SK-N-SH (cell line): ENCODE results near the gene HSD11B2. TPM values are rescaled to one million over a fixed set of nuclear protein-coding genes. Genes with fewer than 3 reads are reported as not detected.
A peak's percentile ranks its signal among the peaks of the same experiment; 100 is the strongest.

Experiments
- CTCF ChIA-PET: fragments of 300-600, 350-600 bp; formaldehyde crosslinking; extraction: SDS; loops from one replicate; lab custom pipeline; 2021; lab: Yijun Ruan, JAX
- POLR2A ChIA-PET: fragments of 350-600 bp; sonication (Branson Sonifier 250); formaldehyde crosslinking; extraction: SDS; loops from one replicate; lab custom pipeline; 2020; ENCODE audit warnings: antibody characterized with exemption, inconsistent platforms; lab: Yijun Ruan, JAX
- DNase-seq: peaks from one replicate; pipeline ENCODE4 v3.0.0; 2012
- H2AFZ ChIP-seq: fragments of 200-600 bp; sonication (generic); 2 replicates; pipeline ENCODE4 v1.8.1; 2016; ENCODE audit warnings: antibody characterized with exemption, mild to moderate bottlenecking, low read depth
- H3F3A ChIP-seq: fragments of 200-600 bp; sonication (generic); replicated peaks from 2 replicates; pipeline ENCODE3; 2016; ENCODE audit warnings: antibody characterized with exemption, mild to moderate bottlenecking; ENCODE audit not compliant: insufficient read depth
- H3K27ac ChIP-seq, 2 experiments: fragments of 200-500 bp in 1 of 2; fragments of 200-600 bp in 1 of 2; sonication (Bioruptor generic) in 1 of 2; sonication (generic), shearing (Covaris generic) in 1 of 2; 2 replicates each; pipeline versions ENCODE4 v1.5.1 to v1.6.1; 2014 to 2016; ENCODE audit warnings: low read depth in 2 of 2, inconsistent platforms in 1 of 2, low read length in 1 of 2, mild to moderate bottlenecking in 1 of 2, mixed read lengths in 1 of 2
- H3K27me3 ChIP-seq: fragments of 200-600 bp; sonication (generic), shearing (Covaris generic); 2 replicates; pipeline ENCODE4 v1.6.1; 2016; ENCODE audit warnings: mixed run types; ENCODE audit not compliant: insufficient read depth
- H3K36me3 ChIP-seq, 2 experiments: fragments of 200-500 bp in 1 of 2; fragments of 200-600 bp in 1 of 2; sonication (Bioruptor generic) in 1 of 2; sonication (generic) in 1 of 2; replicated peaks in 1 of 2; 2 replicates each; pipeline versions ENCODE3 to v1.5.1; 2014 to 2016; ENCODE audit warnings: low read length in 1 of 2, mild to moderate bottlenecking in 1 of 2; ENCODE audit not compliant: insufficient read depth in 2 of 2, control insufficient read depth in 1 of 2
- H3K4me1 ChIP-seq, 2 experiments: fragments of 200-500 bp in 1 of 2; fragments of 200-600 bp in 1 of 2; sonication (Bioruptor generic) in 1 of 2; sonication (generic), shearing (Covaris generic) in 1 of 2; 2 replicates each; pipeline versions ENCODE4 v1.5.1 to v1.6.1; 2014 to 2016; ENCODE audit warnings: low read depth in 1 of 2, low read length in 1 of 2, mixed run types in 1 of 2; ENCODE audit not compliant: insufficient read depth in 2 of 2, control insufficient read depth in 1 of 2
- H3K4me2 ChIP-seq: fragments of 200-600 bp; sonication (generic), shearing (Covaris generic); 2 replicates; pipeline ENCODE4 v1.6.1; 2017; ENCODE audit warnings: mixed run types
- H3K4me3 ChIP-seq, 2 experiments: fragments of 200-500 bp in 1 of 2; fragments of 200-600 bp in 1 of 2; sonication (Bioruptor generic) in 1 of 2; sonication (generic), shearing (Covaris generic) in 1 of 2; 2 replicates each; pipeline versions ENCODE4 v1.5.1 to v1.8.1; 2014 to 2016; ENCODE audit warnings: low read depth in 2 of 2, inconsistent platforms in 1 of 2, low read length in 1 of 2, mild to moderate bottlenecking in 1 of 2, mixed read lengths in 1 of 2, moderate library complexity in 1 of 2
- H3K79me2 ChIP-seq: fragments of 200-600 bp; sonication (generic); 2 replicates; pipeline ENCODE4 v1.8.1; 2017; ENCODE audit warnings: mild to moderate bottlenecking; ENCODE audit not compliant: insufficient read depth
- H3K9ac ChIP-seq: fragments of 200-600 bp; sonication (generic); 2 replicates; pipeline ENCODE4 v1.6.1; 2017; ENCODE audit warnings: mixed run types
- H3K9me2 ChIP-seq: fragments of 200-600 bp; sonication (generic); 2 replicates; pipeline ENCODE4 v1.6.1; 2017; ENCODE audit warnings: mixed run types
- H3K9me3 ChIP-seq: fragments of 200-600 bp; sonication (generic); 2 replicates; pipeline ENCODE4 v1.6.1; 2017; ENCODE audit warnings: mixed run types, mild to moderate bottlenecking, moderate library complexity
- H4K20me1 ChIP-seq: fragments of 200-600 bp; sonication (generic); 2 replicates; pipeline ENCODE4 v1.6.1; 2017; ENCODE audit warnings: mild to moderate bottlenecking, mixed run types; ENCODE audit not compliant: insufficient read depth
- EP300 ChIP-seq, 2 experiments: IDR thresholded peaks; 2 replicates each; pipeline versions ENCODE4 v1.4.0 to v1.6.1; 2012; ENCODE audit warnings: borderline replicate concordance in 1 of 2, low read depth in 1 of 2, low read length in 1 of 2
- EZH2phosphoT487 ChIP-seq: fragments of 200-600 bp; sonication (generic); IDR thresholded peaks from 2 replicates; pipeline ENCODE4 v1.6.1; 2017; ENCODE audit warnings: low read depth, mixed run types, mild to moderate bottlenecking, antibody characterized with exemption, moderate library complexity, borderline replicate concordance
- FOXM1 ChIP-seq: IDR thresholded peaks from 2 replicates; pipeline ENCODE4 v1.4.0; 2012; ENCODE audit warnings: low read depth, mild to moderate bottlenecking
- GABPA ChIP-seq: IDR thresholded peaks from 2 replicates; pipeline ENCODE4 v1.4.0; 2012; ENCODE audit warnings: low read depth, mild to moderate bottlenecking
- MEF2A ChIP-seq: IDR thresholded peaks from 2 replicates; pipeline ENCODE4 v1.4.0; 2012; ENCODE audit warnings: low read depth, borderline replicate concordance
- NFIC ChIP-seq: IDR thresholded peaks from 2 replicates; pipeline ENCODE4 v1.4.0; 2012; ENCODE audit warnings: borderline replicate concordance
- PBX3 ChIP-seq: IDR thresholded peaks from 2 replicates; pipeline ENCODE4; 2012
- POLR2AphosphoS5 ChIP-seq: IDR thresholded peaks from 2 replicates; pipeline ENCODE4 v1.6.1; 2012; ENCODE audit warnings: low read depth, low read length
- RCOR1 ChIP-seq: fragments of 150-350 bp; IDR thresholded peaks from 2 replicates; pipeline ENCODE4 v1.6.1; 2017; ENCODE audit warnings: antibody characterized with exemption, low read length
- REST ChIP-seq: IDR thresholded peaks from 2 replicates; pipeline ENCODE4 v1.6.1; 2012; ENCODE audit warnings: mild to moderate bottlenecking, low read depth, low read length, moderate library complexity
- RFX5 ChIP-seq: IDR thresholded peaks from 2 replicates; pipeline ENCODE4 v1.6.1; 2012; ENCODE audit warnings: mild to moderate bottlenecking, improper control_type of control experiment, low read length
- RXRA ChIP-seq: IDR thresholded peaks from 2 replicates; pipeline ENCODE4 v1.4.0; 2012; ENCODE audit warnings: low read depth, mild to moderate bottlenecking, borderline replicate concordance
- SMC3 ChIP-seq: IDR thresholded peaks from 2 replicates; pipeline ENCODE4 v1.6.1; 2012; ENCODE audit warnings: low read depth, low read length, improper control_type of control experiment
- TCF12 ChIP-seq: IDR thresholded peaks from 2 replicates; pipeline ENCODE4 v1.4.0; 2012
- TEAD4 ChIP-seq: IDR thresholded peaks from 2 replicates; pipeline ENCODE4 v1.4.0; 2012; ENCODE audit warnings: mild to moderate bottlenecking, borderline replicate concordance; ENCODE audit not compliant: insufficient read depth
- USF2 ChIP-seq: fragments of 150-350 bp; IDR thresholded peaks from 2 replicates; pipeline ENCODE4 v1.6.1; 2017; ENCODE audit warnings: antibody characterized with exemption, low read length, low read depth, borderline replicate concordance
- YY1 ChIP-seq: IDR thresholded peaks from 2 replicates; pipeline ENCODE4 v1.4.0; 2012; ENCODE audit warnings: low read depth, mild to moderate bottlenecking
- ZBTB33 ChIP-seq: IDR thresholded peaks from 2 replicates; pipeline ENCODE4 v1.4.0; 2012; ENCODE audit warnings: low read depth, borderline replicate concordance
- WGBS: methylation state at CpG from one replicate; pipeline ENCODE4 v1.1.6; 2017; ENCODE audit warnings: low lambda C conversion rate; 5-methylcytosine and 5-hydroxymethylcytosine counted together
- polyA plus RNA-seq, 3 experiments: library from polyadenylated mRNA; depleted of rRNA; stranded (reverse); fragments of >200 nt; gene quantifications; 2 replicates each; pipeline ENCODE4 v1.2.3, GENCODE V29; 2012

Gene HSD11B2
- polyA plus RNA-seq, 1 of the 3 experiments (the other 2 are of a cell fraction), result 0.23 TPM

GRCh38 chr16:67480833-67481560 is 50.1 kb downstream of the HSD11B2 start, which contains the start of gene ATP6V0D1 (continued):
- TF ChIP-seq ZBTB33 (no peak), YY1 (no peak; the same call in 1 of the 2 replicates), SMC3 (peak; percentile 30; the same call in 1 of the 2 replicates), USF2 (peak; percentile 100), RXRA (no peak)

- Histone ChIP-seq H2AFZ (peak overlapping the region; percentile 91), H3K36me3 (peaks cover 3 to 7% of the 10 kb centered on the region in 2 experiments), H3K79me2 (peaks cover 59% of the 10 kb centered on the region), H4K20me1 (peaks cover 23% of the 10 kb centered on the region), H3F3A (no peaks in the 10 kb centered on the region), H3K27me3 (no peaks in the 10 kb centered on the region), H3K4me3 (peak overlapping the region; percentile 80 to 100), H3K27ac (peak overlapping the region; percentile 89 to 91), H3K9me2 (no peaks in the 10 kb centered on the region), H3K4me1 (peaks cover 6 to 19% of the 10 kb centered on the region in 2 experiments; a peak in 1 of 4 replicates), H3K4me2 (peak overlapping the region; percentile 85), H3K9me3 (no peaks in the 10 kb centered on the region), H3K9ac (peak overlapping the region; percentile 70)
- POLR2A ChIA-PET, result interaction anchor here (0.5 to 1.6 kb wide), 10 partner anchors 8 to 603 kb away, joined by 3 to 7 read pairs (median 3); partner anchors contain the start of gene CTCF
- CTCF ChIA-PET, result interaction anchor here (0.6 to 4.1 kb wide), 51 partner anchors 7 to 335 kb away, joined by 3 to 45 read pairs (median 4); partner anchors contain the start of genes C16orf86, CARMIL2, CTCF and ENKD1
- DNase-seq, result peak; percentile 47
- TF ChIP-seq RCOR1, result no peak
- TF ChIP-seq USF2, result no peak
- TF ChIP-seq EP300 (IDR thresholded peaks at IDR 0.05; ENCODE audit: borderline replicate concordance in 1 of 2, low read depth in 1 of 2, low read length in 1 of 2), result no peak
- no peak for TF ChIP-seq FOXM1
- TF ChIP-seq RXRA, result no peak
- TF ChIP-seq TEAD4, result no peak
- peak; percentile 63; the same call in 1 of the 2 replicates for TF ChIP-seq TCF12
- peak; percentile 39; the same call in 1 of the 2 replicates for TF ChIP-seq POLR2AphosphoS5
- TF ChIP-seq GABPA, result no peak
- TF ChIP-seq NFIC, result peak; percentile 47
- no peak for TF ChIP-seq MEF2A
- no peak for TF ChIP-seq REST
- no peak for TF ChIP-seq PBX3
- no peak for TF ChIP-seq EZH2phosphoT487
- no peak for TF ChIP-seq RFX5
- WGBS, result 11% methylated on average over 17 of the region's 17 CpGs
These were observed 50.8 kb downstream of the HSD11B2 start for GRCh38 chr16:67481561-67482232.
